MCF 10A (cell line): ENCODE measurements around the gene PRKN. TPM values are rescaled to one million over a fixed set of nuclear protein-coding genes. Genes with fewer than 3 reads are reported as not detected.

ENCODE experiments used
- BruUV-seq: library from RNA; stranded (reverse); fragments of 400-500 nt; replicated peaks from 2 replicates; lab custom pipeline; 2021; lab: Mats Ljungman, UMichigan
- CTCF ChIA-PET: fragments of 300-600 bp; sonication (Branson Sonifier 250); formaldehyde crosslinking; extraction: SDS; loops from one replicate; lab custom pipeline; 2021; ENCODE audit warnings: antibody characterized with exemption, inconsistent platforms; lab: Yijun Ruan, JAX
- POLR2A ChIA-PET: fragments of 300-600, 350-650 bp; sonication (Branson Sonifier 250); formaldehyde crosslinking; extraction: SDS; loops from one replicate; lab custom pipeline; 2020; ENCODE audit warnings: antibody characterized with exemption, inconsistent platforms; lab: Yijun Ruan, JAX
- DNase-seq: peaks from one replicate; pipeline ENCODE4 v3.0.0-alpha.2; 2018; ENCODE audit not compliant: unreplicated experiment
- H3K27ac Mint-ChIP-seq: one replicate; pipeline ENCODE4 v1.8.0; 2022; ENCODE audit warnings: mild to moderate bottlenecking, low read depth, mixed read lengths; ENCODE audit not compliant: unreplicated experiment
- H3K27me3 Mint-ChIP-seq: one replicate; pipeline ENCODE4 v1.8.0; 2022; ENCODE audit warnings: mixed read lengths; ENCODE audit not compliant: insufficient read depth, unreplicated experiment
- H3K36me3 Mint-ChIP-seq: one replicate; pipeline ENCODE4 v1.8.0; 2022; ENCODE audit warnings: mild to moderate bottlenecking, moderate library complexity, mixed read lengths; ENCODE audit not compliant: insufficient read depth, unreplicated experiment
- H3K4me1 Mint-ChIP-seq: one replicate; pipeline ENCODE4 v1.8.0; 2022; ENCODE audit warnings: mixed read lengths; ENCODE audit not compliant: insufficient read depth, unreplicated experiment
- H3K4me3 Mint-ChIP-seq: one replicate; pipeline ENCODE4 v1.8.0; 2022; ENCODE audit warnings: mild to moderate bottlenecking, moderate library complexity, mixed read lengths; ENCODE audit not compliant: unreplicated experiment
- H3K9me3 Mint-ChIP-seq: one replicate; pipeline ENCODE4 v1.8.0; 2022; ENCODE audit warnings: mixed read lengths; ENCODE audit not compliant: unreplicated experiment
- CTCF ChIP-seq: fragments of 200-600 bp; IDR thresholded peaks from one replicate; pipeline ENCODE4 v1.8.0; 2022; ENCODE audit warnings: antibody characterized with exemption, mild to moderate bottlenecking; ENCODE audit not compliant: unreplicated experiment
- intact Hi-C: fragments of 100-400 bp; cut with micrococcal nuclease; formaldehyde crosslinking; loops from 2 replicates; pipeline ENCODE4 v1.14.1; 2022
- total RNA-seq: library from RNA; stranded (reverse); gene quantifications from 2 replicates; pipeline ENCODE4 v1.2.3, GENCODE V29; 2022

The PRKN gene
- total RNA-seq, 1 experiment from 2014 or later = 2.5 TPM

GRCh38 chr6:161434350-161434749 is 1293.2 kb downstream of the PRKN start:
- no peak for DNase-seq
- TF ChIP-seq CTCF = no peak
- Mint-ChIP-seq H3K36me3 (no peaks in the 10 kb centered on the region), H3K27ac (peak overlapping the region; percentile 91), H3K9me3 (no peaks in the 10 kb centered on the region), H3K4me1 (peaks cover 20% of the 10 kb centered on the region), H3K4me3 (no peak overlapping the region), H3K27me3 (no peaks in the 10 kb centered on the region)
- intact Hi-C loops = no loop called here
- ChIA-PET POLR2A (interaction anchor here (0.9 to 2.1 kb wide), 5 partner anchors 16 to 52 kb away, joined by 3 to 8 read pairs (median 4); no protein-coding TSS in a partner anchor), CTCF (interaction anchor here (0.5 to 1.9 kb wide), 5 partner anchors 8 to 1907 kb away, joined by 3 to 10 read pairs (median 3); no protein-coding TSS in a partner anchor)
- BruUV-seq = no TSS peak

- Mint-ChIP-seq H3K9me3 (no peaks in the 10 kb centered on the region), H3K4me1 (peaks cover 14% of the 10 kb centered on the region), H3K27ac (no peak overlapping the region), H3K36me3 (no peaks in the 10 kb centered on the region), H3K4me3 (no peak overlapping the region), H3K27me3 (no peaks in the 10 kb centered on the region)
- DNase-seq = no peak
- TF ChIP-seq CTCF = no peak
- ChIA-PET CTCF (interaction anchor here (1.5 kb wide), 1 partner anchor 38 kb away, joined by 3 read pairs; no protein-coding TSS in a partner anchor), POLR2A (no interaction called here)
- intact Hi-C loops = no loop called here
- BruUV-seq = no TSS peak
Observed at GRCh38 chr6:161432546-161432945, 1295.0 kb downstream of the PRKN start.

DNA sequence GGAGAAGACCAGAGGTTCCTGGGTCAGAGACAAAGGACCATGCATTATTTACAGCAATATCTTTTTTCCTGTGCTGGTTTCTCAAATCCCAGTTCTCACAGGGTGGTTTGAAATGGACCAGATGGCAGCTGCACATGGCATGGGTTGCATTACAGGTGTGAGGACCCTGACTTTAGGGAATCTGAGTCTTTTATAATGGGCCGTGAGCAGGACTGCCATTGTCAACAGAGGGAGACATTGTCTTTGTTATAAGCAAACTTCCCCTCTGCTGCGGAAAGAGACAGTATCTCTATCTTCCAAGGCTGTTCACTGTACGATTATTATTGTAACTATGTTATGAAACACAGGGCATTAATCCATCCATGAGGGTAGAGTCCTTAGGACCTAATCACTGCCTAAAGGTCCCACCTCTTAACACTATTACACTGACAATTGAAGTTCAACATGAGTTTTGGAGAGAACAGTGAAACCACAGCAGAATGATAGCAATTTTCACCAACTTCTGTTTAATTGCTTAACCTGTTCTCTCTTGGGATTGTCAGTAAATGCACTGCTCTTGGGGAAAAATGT is 1297.6 kb downstream of the PRKN start:
- intact Hi-C loops = no loop called here
- POLR2A ChIA-PET = no interaction called here

More for the DNA sequence above, 1297.6 kb downstream of the PRKN start:
- Mint-ChIP-seq H3K4me1 (peaks cover 11% of the 10 kb centered on the region), H3K27ac (no peak overlapping the region), H3K9me3 (no peaks in the 10 kb centered on the region), H3K27me3 (no peaks in the 10 kb centered on the region), H3K36me3 (no peaks in the 10 kb centered on the region), H3K4me3 (no peak overlapping the region)
- TF ChIP-seq CTCF = no peak
- no TSS peak for BruUV-seq
- no peak for DNase-seq
- CTCF ChIA-PET = interaction anchor here (0.6 to 4.1 kb wide), 4 partner anchors 12 to 299 kb away, joined by 3 to 35 read pairs (median 4); no protein-coding TSS in a partner anchor
